Uterus (tissue), 2 donors: ENCODE results near the gene FAM151A.

Source experiments
- POLR2A ChIP-seq, 2 donors: fragments of 450-650 bp; IDR thresholded peaks; one replicate each; pipeline ENCODE4 v1.6.1; 2016; ENCODE audit warnings: antibody characterized with exemption in 2 of 2, mild to moderate bottlenecking in 1 of 2, moderate library complexity in 1 of 2
- TF ChIP-seq, protein P1 (sequence below), 4 experiments: fragments of 200-600 bp in 2 of 4; fragments of 450-650 bp in 2 of 4; sonication (generic) in 2 of 4; IDR thresholded peaks; one replicate each; pipeline ENCODE4 v1.5.1; 2016 to 2019; ENCODE audit warnings: antibody characterized with exemption in 4 of 4, mild to moderate bottlenecking in 2 of 4, moderate library complexity in 1 of 4

DNA sequence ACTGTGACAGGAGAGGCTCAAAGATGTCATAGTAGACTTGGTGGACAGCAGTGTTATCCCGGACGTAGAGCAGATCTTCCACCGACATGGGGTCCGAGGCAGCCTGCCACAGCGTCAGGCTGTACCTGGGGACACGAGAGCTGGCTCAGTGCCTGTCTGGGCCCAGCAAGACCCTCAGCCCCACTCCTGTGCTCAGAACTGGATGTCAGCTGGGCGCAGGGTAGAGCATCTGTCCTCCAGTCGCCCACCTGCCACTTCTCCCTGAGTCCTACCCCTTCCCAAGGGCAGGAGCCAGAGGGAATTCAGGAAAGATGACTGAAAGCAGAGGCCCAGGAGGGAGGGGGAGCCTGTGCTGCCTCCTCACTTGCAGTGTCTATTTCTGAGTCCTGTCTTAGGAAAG lies 11.7 kb downstream of the FAM151A start:
- TF ChIP-seq, protein P1, sequence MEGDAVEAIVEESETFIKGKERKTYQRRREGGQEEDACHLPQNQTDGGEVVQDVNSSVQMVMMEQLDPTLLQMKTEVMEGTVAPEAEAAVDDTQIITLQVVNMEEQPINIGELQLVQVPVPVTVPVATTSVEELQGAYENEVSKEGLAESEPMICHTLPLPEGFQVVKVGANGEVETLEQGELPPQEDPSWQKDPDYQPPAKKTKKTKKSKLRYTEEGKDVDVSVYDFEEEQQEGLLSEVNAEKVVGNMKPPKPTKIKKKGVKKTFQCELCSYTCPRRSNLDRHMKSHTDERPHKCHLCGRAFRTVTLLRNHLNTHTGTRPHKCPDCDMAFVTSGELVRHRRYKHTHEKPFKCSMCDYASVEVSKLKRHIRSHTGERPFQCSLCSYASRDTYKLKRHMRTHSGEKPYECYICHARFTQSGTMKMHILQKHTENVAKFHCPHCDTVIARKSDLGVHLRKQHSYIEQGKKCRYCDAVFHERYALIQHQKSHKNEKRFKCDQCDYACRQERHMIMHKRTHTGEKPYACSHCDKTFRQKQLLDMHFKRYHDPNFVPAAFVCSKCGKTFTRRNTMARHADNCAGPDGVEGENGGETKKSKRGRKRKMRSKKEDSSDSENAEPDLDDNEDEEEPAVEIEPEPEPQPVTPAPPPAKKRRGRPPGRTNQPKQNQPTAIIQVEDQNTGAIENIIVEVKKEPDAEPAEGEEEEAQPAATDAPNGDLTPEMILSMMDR (IDR thresholded peaks at IDR 0.05) = no peak
- TF ChIP-seq POLR2A (IDR thresholded peaks at IDR 0.05) = no peak
